ENCODE results near the gene KRTAP3-3.
"Not testable (repeated sequence)": the region's sequence is repeated elsewhere in the genome, so short reads cannot be mapped to it uniquely, and the experiment has no call there.

The KRTAP3-3 gene

DNA sequence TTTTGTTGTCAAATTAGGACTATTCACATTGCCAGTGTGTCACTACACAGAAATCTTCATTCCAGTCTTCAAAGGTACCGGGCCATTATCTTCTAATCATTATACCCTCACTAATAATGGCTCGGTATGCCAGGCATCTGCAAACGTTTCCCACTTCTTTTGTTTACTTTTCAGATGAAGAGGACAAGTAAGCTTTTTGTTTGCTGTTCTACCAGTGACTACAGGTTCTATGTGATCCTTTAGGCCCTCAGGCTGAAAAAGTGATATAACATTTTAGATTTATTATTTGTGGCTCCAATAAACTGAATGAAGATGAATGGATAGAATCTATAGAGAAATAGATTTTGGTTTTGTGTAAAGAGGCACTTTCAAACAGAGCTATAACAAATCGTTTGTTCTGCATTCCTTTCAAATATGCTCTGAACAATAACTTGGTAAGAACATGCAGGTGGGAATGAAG lies 15.4 kb upstream of the KRTAP3-3 start:
- Histone ChIP-seq H3K4me1 (no peaks in the 10 kb centered on the region), H3K27me3 (peaks cover 15% of the 10 kb centered on the region), H3K36me3 (no peaks in the 10 kb centered on the region), H3K4me3 (ENCODE audit: low read depth, low read length) (no peak overlapping the region), H3K9me3 (no peaks in the 10 kb centered on the region)
- TF ChIP-seq, protein P1, sequence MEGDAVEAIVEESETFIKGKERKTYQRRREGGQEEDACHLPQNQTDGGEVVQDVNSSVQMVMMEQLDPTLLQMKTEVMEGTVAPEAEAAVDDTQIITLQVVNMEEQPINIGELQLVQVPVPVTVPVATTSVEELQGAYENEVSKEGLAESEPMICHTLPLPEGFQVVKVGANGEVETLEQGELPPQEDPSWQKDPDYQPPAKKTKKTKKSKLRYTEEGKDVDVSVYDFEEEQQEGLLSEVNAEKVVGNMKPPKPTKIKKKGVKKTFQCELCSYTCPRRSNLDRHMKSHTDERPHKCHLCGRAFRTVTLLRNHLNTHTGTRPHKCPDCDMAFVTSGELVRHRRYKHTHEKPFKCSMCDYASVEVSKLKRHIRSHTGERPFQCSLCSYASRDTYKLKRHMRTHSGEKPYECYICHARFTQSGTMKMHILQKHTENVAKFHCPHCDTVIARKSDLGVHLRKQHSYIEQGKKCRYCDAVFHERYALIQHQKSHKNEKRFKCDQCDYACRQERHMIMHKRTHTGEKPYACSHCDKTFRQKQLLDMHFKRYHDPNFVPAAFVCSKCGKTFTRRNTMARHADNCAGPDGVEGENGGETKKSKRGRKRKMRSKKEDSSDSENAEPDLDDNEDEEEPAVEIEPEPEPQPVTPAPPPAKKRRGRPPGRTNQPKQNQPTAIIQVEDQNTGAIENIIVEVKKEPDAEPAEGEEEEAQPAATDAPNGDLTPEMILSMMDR (IDR thresholded peaks at IDR 0.05; ENCODE audit: low read depth, low read length), result no peak
- no peak for DNase-seq

DNA sequence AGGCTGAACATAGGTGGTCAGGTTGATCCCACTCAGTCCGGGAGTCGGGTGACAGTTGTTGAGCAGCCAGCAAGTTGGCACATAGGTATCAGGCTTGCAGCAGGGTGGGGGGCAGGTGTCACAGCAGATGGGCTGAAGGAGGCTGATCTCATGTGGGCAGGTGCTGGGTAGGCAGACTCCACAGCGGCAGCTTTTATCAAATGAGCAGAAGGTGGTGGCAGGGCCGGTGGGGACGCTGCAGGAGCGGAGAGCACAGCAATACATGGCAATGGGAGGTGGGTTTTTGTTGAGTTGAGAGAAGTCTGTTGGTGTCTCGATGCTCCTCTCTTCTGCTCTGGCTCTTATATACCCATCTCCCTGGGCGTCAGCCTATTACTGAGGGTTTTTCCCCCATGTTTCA lies 14.8 kb upstream of the KRTAP3-3 start, which contains the start of gene KRTAP3-1:
Gene KRTAP3-1, minus strand, starts transcription at position 318 of the 400 bp plus-strand sequence. Its CDS starts 54 bp downstream, at position 264.
- Histone ChIP-seq H3K27me3 (peaks cover 16% of the 10 kb centered on the region), H3K9me3 (no peaks in the 10 kb centered on the region), H3K4me1 (no peaks in the 10 kb centered on the region), H3K36me3 (no peaks in the 10 kb centered on the region), H3K4me3 (ENCODE audit: low read depth, low read length) (no peak within 1 kb of the TSS)
- TF ChIP-seq, protein P1 (IDR thresholded peaks at IDR 0.05; ENCODE audit: low read depth, low read length), result no peak
- DNase-seq, result no peak

DNA sequence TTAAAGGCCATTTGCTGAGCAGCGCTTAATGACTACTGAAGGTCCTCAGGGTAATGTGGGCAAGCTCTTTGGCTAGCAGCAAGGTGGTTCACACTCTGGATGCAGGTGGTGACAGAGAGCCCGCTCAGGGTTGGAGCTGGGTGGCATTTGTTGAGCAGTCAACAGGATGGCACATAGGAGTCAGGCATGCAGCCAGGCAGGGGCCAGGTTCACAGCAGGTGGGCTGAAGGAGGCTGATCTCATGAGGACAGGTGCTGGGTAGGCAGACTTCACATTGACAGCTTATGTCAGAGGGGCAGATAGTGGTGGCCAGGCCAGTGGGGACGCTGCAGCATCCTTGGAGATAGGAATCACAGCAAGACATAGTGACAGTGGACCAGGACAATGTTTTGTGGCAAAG lies 10.4 kb upstream of the KRTAP3-3 start:
- Histone ChIP-seq H3K4me1 (no peaks in the 10 kb centered on the region), H3K9me3 (no peaks in the 10 kb centered on the region), H3K36me3 (no peaks in the 10 kb centered on the region), H3K27me3 (peaks cover 21% of the 10 kb centered on the region), H3K4me3 (ENCODE audit: low read depth, low read length) (no peak overlapping the region)
- TF ChIP-seq, protein P1 (IDR thresholded peaks at IDR 0.05; ENCODE audit: low read depth, low read length), result no peak
- no peak for DNase-seq

DNA sequence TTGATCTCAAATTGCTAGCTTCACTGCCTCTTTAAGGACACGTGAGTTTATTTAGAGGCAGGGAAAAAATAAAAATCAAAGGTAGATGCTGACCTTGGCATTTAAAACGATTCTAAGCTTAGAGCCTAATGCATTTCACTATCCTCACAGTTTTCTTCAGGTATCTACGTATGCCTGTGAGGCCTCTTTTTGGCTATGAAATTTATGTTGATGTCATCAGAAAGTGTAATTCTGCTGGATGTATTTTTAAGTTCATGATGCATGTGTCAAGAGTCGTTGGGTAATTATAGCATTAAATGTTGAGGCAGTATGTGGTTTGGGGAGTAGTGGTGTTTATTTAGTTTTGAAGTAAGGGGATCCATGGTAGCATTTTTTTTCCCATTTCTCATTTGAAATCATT lies 10.0 kb upstream of the KRTAP3-3 start:
- H3K36me3 ChIP-seq, result no peaks in the 10 kb centered on the region
- H3K9me3 ChIP-seq, result no peaks in the 10 kb centered on the region
- H3K27me3 ChIP-seq, result peaks cover 22% of the 10 kb centered on the region
- no peak overlapping the region for H3K4me3 ChIP-seq (ENCODE audit: low read depth, low read length)
- no peaks in the 10 kb centered on the region for H3K4me1 ChIP-seq
- no peak for DNase-seq
- TF ChIP-seq, protein P1 (IDR thresholded peaks at IDR 0.05; ENCODE audit: low read depth, low read length), result no peak

DNA sequence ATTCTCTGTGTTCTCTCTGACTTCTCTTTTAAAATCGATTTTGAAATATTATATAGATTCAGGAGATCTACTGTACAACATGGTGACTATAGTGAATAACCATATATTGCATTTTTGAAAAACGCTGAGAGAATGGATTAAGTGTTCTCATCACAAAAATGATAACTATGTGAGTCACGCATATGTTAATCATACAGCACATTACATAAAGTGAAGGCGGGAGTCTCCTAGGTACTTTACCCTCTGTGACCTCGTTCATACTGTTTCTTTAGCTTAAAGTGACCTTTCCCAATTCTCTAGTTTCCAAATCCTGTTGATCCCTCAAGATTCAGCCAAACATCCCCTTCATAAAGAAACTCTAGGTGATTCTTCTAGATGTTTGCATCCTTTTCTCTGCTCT lies 8.8 kb upstream of the KRTAP3-3 start:
- TF ChIP-seq, protein P1 (IDR thresholded peaks at IDR 0.05; ENCODE audit: low read depth, low read length), result no peak
- Histone ChIP-seq H3K27me3 (peaks cover 23% of the 10 kb centered on the region), H3K4me3 (ENCODE audit: low read depth, low read length) (no peak overlapping the region), H3K4me1 (no peaks in the 10 kb centered on the region), H3K36me3 (no peaks in the 10 kb centered on the region), H3K9me3 (no peaks in the 10 kb centered on the region)
- DNase-seq, result no peak

DNA sequence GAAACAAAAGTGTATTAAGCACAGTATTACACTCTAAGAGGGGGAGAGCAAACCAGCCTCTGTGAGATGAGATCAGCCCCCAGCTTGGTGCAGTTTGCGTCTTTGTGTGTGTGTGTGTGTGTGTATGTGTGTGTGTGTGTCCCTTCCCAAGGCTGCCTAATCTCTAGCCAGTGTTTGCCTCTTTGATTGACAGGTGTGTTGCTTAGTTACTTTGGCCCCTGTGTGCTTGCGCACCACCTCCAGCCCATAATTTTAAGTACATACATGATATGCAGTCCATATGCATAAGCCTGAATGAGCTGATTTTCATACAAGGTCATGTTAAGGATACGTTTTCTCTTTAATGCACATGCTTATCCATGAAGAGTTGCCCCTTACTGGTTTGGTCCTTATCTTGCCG lies 7.8 kb upstream of the KRTAP3-3 start:
- H3K36me3 ChIP-seq, result no peaks in the 10 kb centered on the region

DNA sequence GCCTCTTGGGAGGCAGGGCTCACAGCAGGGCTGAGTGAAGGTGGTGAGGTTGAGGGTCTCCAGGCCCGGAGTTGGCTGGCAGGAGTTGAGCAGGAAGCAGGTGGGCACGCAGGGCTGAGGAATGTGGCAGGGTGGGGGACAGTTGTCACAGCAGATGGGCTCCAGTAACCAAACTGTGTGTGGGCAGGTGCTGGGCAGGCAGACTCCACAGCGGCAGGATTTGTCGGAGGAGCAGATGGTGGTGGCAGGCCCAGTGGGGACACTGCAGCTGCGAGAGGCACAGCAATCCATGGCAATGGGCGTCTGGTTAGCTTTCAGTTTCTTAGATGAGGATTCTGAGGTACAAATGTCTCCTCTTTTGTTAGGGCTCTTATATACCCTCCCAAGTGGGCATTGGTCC lies 5.6 kb upstream of the KRTAP3-3 start, which contains the start of gene KRTAP3-2:
Gene KRTAP3-2, minus strand, starts transcription at position 344 of the 400 bp plus-strand sequence. Its CDS starts 53 bp downstream, at position 291.
- not testable (repeated sequence) for DNase-seq; H3K4me1 ChIP-seq; H3K36me3 ChIP-seq; H3K9me3 ChIP-seq; H3K4me3 ChIP-seq (ENCODE audit: low read depth, low read length)
- peaks cover 38% of the 10 kb centered on the region for H3K27me3 ChIP-seq

More for the DNA sequence above, 7.8 kb upstream of the KRTAP3-3 start:
- TF ChIP-seq, protein P1 (IDR thresholded peaks at IDR 0.05; ENCODE audit: low read depth, low read length), result no peak
- Histone ChIP-seq H3K27me3 (peaks cover 32% of the 10 kb centered on the region), H3K4me1 (no peaks in the 10 kb centered on the region), H3K9me3 (no peaks in the 10 kb centered on the region), H3K4me3 (ENCODE audit: low read depth, low read length) (no peak overlapping the region)
- no peak for DNase-seq
